Breast epithelium (tissue), 4 donors: ENCODE data around the gene HESX1. TPM values are rescaled to one million over a fixed set of nuclear protein-coding genes. Genes with fewer than 3 reads are reported as not detected.

Source experiments
- DNase-seq, 2 donors: peaks; one replicate each; pipeline ENCODE4 v3.0.0-alpha.2; 2019; ENCODE audit warnings: low spot score in 2 of 2
- H3K27ac ChIP-seq, 2 donors: fragments of 200-600 bp; sonication (generic) in 1 of 2; one replicate each; pipeline ENCODE4 v1.5.1; 2016 to 2019; ENCODE audit warnings: mild to moderate bottlenecking in 1 of 2
- H3K27me3 ChIP-seq, 2 donors: fragments of 200-600 bp; sonication (generic) in 1 of 2; one replicate each; pipeline versions ENCODE4 v1.5.1 to v1.6.0; 2017 to 2019; ENCODE audit warnings: control low read depth in 1 of 2, mild to moderate bottlenecking in 1 of 2
- H3K36me3 ChIP-seq: fragments of 200-600 bp; one replicate; pipeline ENCODE4 v1.5.1; 2019
- H3K4me1 ChIP-seq, 2 donors: fragments of 200-600 bp; sonication (generic); one replicate each; pipeline ENCODE4 v1.5.1; 2016 to 2019; ENCODE audit warnings: control low read depth in 1 of 2
- H3K4me3 ChIP-seq, 3 donors: fragments of 200-600 bp; sonication (generic); 1 replicate in 2 of 3; 2 replicates in 1 of 3; pipeline ENCODE4 v1.5.1; 2016 to 2019; ENCODE audit warnings: mild to moderate bottlenecking in 3 of 3, moderate library complexity in 2 of 3
- H3K9me3 ChIP-seq, 2 donors: fragments of 200-600 bp; sonication (generic) in 1 of 2; one replicate each; pipeline ENCODE4 v1.5.1; 2016 to 2019; ENCODE audit warnings: control low read depth in 1 of 2
- POLR2A ChIP-seq: fragments of 450-650 bp; IDR thresholded peaks from one replicate; pipeline ENCODE4 v1.6.1; 2016; ENCODE audit warnings: antibody characterized with exemption, mild to moderate bottlenecking, moderate library complexity
- POLR2AphosphoS5 ChIP-seq, 3 donors: sonication (generic); formaldehyde crosslinking; IDR thresholded peaks; one replicate each; pipeline ENCODE4 v1.6.1; 2017; ENCODE audit warnings: antibody characterized with exemption in 3 of 3
- intact Hi-C: fragments of 100-400 bp; cut with DNase I; formaldehyde crosslinking; loops from one replicate; pipeline ENCODE4 v1.15.1; 2023; ENCODE audit warnings: low total_unique reads
- total RNA-seq, 3 donors: library from RNA; depleted of rRNA; stranded (reverse); fragments of >200 nt; gene quantifications; one replicate each; pipeline ENCODE4 v1.1.0, GENCODE V29; 2016
- TF ChIP-seq, protein P1 (sequence below), 3 donors: fragments of 450-650 bp; IDR thresholded peaks; one replicate each; pipeline ENCODE4 v1.5.1; 2016 to 2017; ENCODE audit warnings: antibody characterized with exemption in 3 of 3, mild to moderate bottlenecking in 3 of 3, moderate library complexity in 3 of 3

The HESX1 gene
- total RNA-seq, 3 donors from 2014 or later, result 0.48 to 1.3 (median 0.66) TPM

DNA sequence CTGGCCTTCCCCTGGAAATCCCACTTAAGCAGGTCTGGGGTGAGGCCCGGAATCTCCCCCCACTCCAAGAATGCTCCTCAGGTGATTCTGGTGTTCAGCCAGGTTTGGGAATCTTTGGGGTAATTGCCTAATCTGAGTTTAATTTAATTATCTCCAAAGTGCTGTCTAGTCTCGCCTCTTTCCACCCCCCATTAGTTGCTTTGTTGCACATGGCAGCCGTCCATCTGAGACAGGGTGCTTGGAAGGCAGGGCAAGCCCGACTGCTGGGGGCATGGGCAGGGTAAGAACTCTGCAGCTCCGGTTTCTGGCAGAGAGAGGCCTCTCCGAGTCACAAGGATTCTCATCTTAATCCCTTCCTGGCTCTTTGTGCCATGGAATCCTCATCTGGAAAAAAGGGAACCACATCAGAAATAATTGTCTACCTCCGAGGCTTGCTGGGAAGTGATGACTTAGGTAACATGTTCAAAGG is 49.6 kb downstream of the HESX1 start:
- Histone ChIP-seq H3K27ac (peak overlapping the region; percentile 60 to 79), H3K9me3 (no peaks in the 10 kb centered on the region), H3K4me3 (no peak overlapping the region), H3K27me3 (no peaks in the 10 kb centered on the region), H3K36me3 (no peaks in the 10 kb centered on the region), H3K4me1 (peaks cover 0 to 3% of the 10 kb centered on the region in 2 donors)
- intact Hi-C loops, result no loop called here
- DNase-seq, result peak in 1 of 2 donors; percentile 66
- TF ChIP-seq, protein P1, sequence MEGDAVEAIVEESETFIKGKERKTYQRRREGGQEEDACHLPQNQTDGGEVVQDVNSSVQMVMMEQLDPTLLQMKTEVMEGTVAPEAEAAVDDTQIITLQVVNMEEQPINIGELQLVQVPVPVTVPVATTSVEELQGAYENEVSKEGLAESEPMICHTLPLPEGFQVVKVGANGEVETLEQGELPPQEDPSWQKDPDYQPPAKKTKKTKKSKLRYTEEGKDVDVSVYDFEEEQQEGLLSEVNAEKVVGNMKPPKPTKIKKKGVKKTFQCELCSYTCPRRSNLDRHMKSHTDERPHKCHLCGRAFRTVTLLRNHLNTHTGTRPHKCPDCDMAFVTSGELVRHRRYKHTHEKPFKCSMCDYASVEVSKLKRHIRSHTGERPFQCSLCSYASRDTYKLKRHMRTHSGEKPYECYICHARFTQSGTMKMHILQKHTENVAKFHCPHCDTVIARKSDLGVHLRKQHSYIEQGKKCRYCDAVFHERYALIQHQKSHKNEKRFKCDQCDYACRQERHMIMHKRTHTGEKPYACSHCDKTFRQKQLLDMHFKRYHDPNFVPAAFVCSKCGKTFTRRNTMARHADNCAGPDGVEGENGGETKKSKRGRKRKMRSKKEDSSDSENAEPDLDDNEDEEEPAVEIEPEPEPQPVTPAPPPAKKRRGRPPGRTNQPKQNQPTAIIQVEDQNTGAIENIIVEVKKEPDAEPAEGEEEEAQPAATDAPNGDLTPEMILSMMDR (IDR thresholded peaks at IDR 0.05), result no peak
- TF ChIP-seq POLR2AphosphoS5 (IDR thresholded peaks at IDR 0.05), result no peak
- TF ChIP-seq POLR2A, result no peak

Other genes with a start within 250 kb of the HESX1 start
- gene SPATA12, start 139.3 kb downstream of the HESX1 start, total RNA-seq, result under 1 TPM in 1 of 3 donors, not detected in 2; 0.29 TPM
- gene IL17RD, start 34.6 kb downstream of the HESX1 start, total RNA-seq, result 10 to 100 TPM in 2 of 3 donors, 1 to 10 TPM in 1; 3.0 to 31.8 (median 31.0) TPM
- 10 to 100 TPM; 42.4 to 69.4 (median 58.3) TPM for gene APPL1, start 27.8 kb upstream of the HESX1 start, total RNA-seq
- not detected for gene ASB14, start 92.7 kb upstream of the HESX1 start, total RNA-seq